Stimulated activated CD8-positive, alpha-beta memory T cell treated with anti-CD3 and anti-CD28 coated beads, Interleukin-4, amount 100 ng/mL, for 4 hours (primary cell): ENCODE results near the gene TEKTIP1.
"Not testable (repeated sequence)": the region's sequence is repeated elsewhere in the genome, so short reads cannot be mapped to it uniquely, and the experiment has no call there.

Experiments
- DNase-seq, 2 donors: peaks; one replicate each; pipeline ENCODE4 v3.0.0-alpha.2; 2020; ENCODE audit warnings: low read depth in 2 of 2, low spot score in 1 of 2

Gene TEKTIP1

GRCh38 chr19:3581792-3582191, 42.8 kb downstream of the TEKTIP1 start:
- not testable (repeated sequence) for DNase-seq

GRCh38 chr19:3584036-3584802, 45.2 kb downstream of the TEKTIP1 start:
- DNase-seq = not testable (repeated sequence)

GRCh38 chr19:3585301-3586126, 46.5 kb downstream of the TEKTIP1 start, which contains the start of gene GIPC3:
TSS of gene GIPC3 (plus strand) at chr19:3585478. CDS start at chr19:3585598, 120 bp downstream.
- DNase-seq = no peak

- DNase-seq = no peak
Measured at GRCh38 chr19:3586127-3586626, 47.2 kb downstream of the TEKTIP1 start.

GRCh38 chr19:3586707-3587346, 47.9 kb downstream of the TEKTIP1 start:
- DNase-seq = no peak

- no peak for DNase-seq
Measured at GRCh38 chr19:3589439-3589838, 50.5 kb downstream of the TEKTIP1 start.

GRCh38 chr19:3589949-3590348, 51.0 kb downstream of the TEKTIP1 start:
- DNase-seq = no peak

- DNase-seq = no peak
Measured at GRCh38 chr19:3590991-3591659, 52.2 kb downstream of the TEKTIP1 start.

GRCh38 chr19:3591876-3592613, 53.1 kb downstream of the TEKTIP1 start:
- DNase-seq = no peak

GRCh38 chr19:3593156-3593555, 54.2 kb downstream of the TEKTIP1 start:
- no peak for DNase-seq
